Fibroblast of lung (primary cell): ENCODE data around the gene TMX2. TPM values are rescaled to one million over a fixed set of nuclear protein-coding genes. Genes with fewer than 3 reads are reported as not detected.
A peak's percentile ranks its signal among the peaks of the same experiment; 100 is the strongest.

ENCODE experiments used
- DNase-seq, 2 donors: peaks; one replicate each; pipeline versions ENCODE4 v3.0.0 to v3.0.0-alpha.2; 2010; ENCODE audit warnings: low read depth in 2 of 2
- H2AFZ ChIP-seq: 2 replicates; pipeline ENCODE4 v1.5.1; 2012; ENCODE audit warnings: low read length, control low read depth, inconsistent platforms
- H3K27ac ChIP-seq: 2 replicates; pipeline ENCODE4 v1.5.1; 2011; ENCODE audit warnings: low read length, control low read depth; ENCODE audit not compliant: insufficient read depth
- H3K27me3 ChIP-seq: 2 replicates; pipeline ENCODE4 v1.5.1; 2011; ENCODE audit warnings: mild to moderate bottlenecking, low read length; ENCODE audit not compliant: control insufficient read depth, insufficient read depth
- H3K36me3 ChIP-seq: 2 replicates; pipeline ENCODE4 v1.5.1; 2011; ENCODE audit warnings: low read length; ENCODE audit not compliant: control insufficient read depth, insufficient read depth
- H3K4me1 ChIP-seq: 2 replicates; pipeline ENCODE4 v1.5.1; 2011; ENCODE audit warnings: low read length; ENCODE audit not compliant: control insufficient read depth, insufficient read depth; ENCODE audit errors: extremely low read depth
- H3K4me2 ChIP-seq: 2 replicates; pipeline ENCODE4 v1.5.1; 2011; ENCODE audit warnings: low read length, control low read depth; ENCODE audit not compliant: insufficient read depth; ENCODE audit errors: extremely low read depth
- H3K4me3 ChIP-seq, 4 experiments: fragments of 200-600 bp in 1 of 4; sonication (generic) in 1 of 4; replicated peaks in 1 of 4; 2 replicates each; pipeline ENCODE4 v1.5.1; 2011 to 2016; ENCODE audit warnings: low read length in 4 of 4, low read depth in 3 of 4, mild to moderate bottlenecking in 3 of 4, control low read depth in 2 of 4, inconsistent platforms in 1 of 4, mixed read lengths in 1 of 4; ENCODE audit not compliant: insufficient read depth in 1 of 4; ENCODE audit errors: control extremely low read depth in 1 of 4
- H3K79me2 ChIP-seq: 2 replicates; pipeline ENCODE4 v1.5.1; 2012; ENCODE audit warnings: mild to moderate bottlenecking, low read length, inconsistent platforms; ENCODE audit not compliant: control insufficient read depth, insufficient read depth
- H3K9ac ChIP-seq: 2 replicates; pipeline ENCODE4 v1.5.1; 2011; ENCODE audit warnings: mild to moderate bottlenecking, low read length, control low read depth; ENCODE audit not compliant: insufficient read depth
- H3K9me3 ChIP-seq: 2 replicates; pipeline ENCODE4 v1.5.1; 2012; ENCODE audit warnings: low read depth, low read length; ENCODE audit not compliant: control insufficient read depth, insufficient read depth
- H4K20me1 ChIP-seq: 2 replicates; pipeline ENCODE4 v1.5.1; 2011; ENCODE audit warnings: low read length; ENCODE audit not compliant: control insufficient read depth, insufficient read depth; ENCODE audit errors: extremely low read depth
- EZH2 ChIP-seq: IDR thresholded peaks from 2 replicates; pipeline ENCODE4 v1.5.1; 2012; ENCODE audit warnings: low read length, control low read depth, mild to moderate bottlenecking; ENCODE audit errors: missing control alignments
- polyA plus RNA-seq, 2 donors: library from polyadenylated mRNA; depleted of rRNA in 1 of 2; stranded (reverse) in 1 of 2; unstranded in 1 of 2; fragments of >200 nt; gene quantifications; 2 replicates each; pipeline ENCODE4 v1.2.1, GENCODE V29; 2011 to 2012; ENCODE audit warnings: missing spikeins in 1 of 2
- total RNA-seq: library from RNA; depleted of rRNA; stranded (reverse); fragments of >200 nt; gene quantifications from 2 replicates; pipeline ENCODE4 v1.2.1, GENCODE V29; 2014
- TF ChIP-seq, protein P1 (sequence below), 2 donors: IDR thresholded peaks in 1 of 2; conservative IDR thresholded peaks in 1 of 2; 1 replicate in 1 of 2; 2 replicates in 1 of 2; pipeline ENCODE4 v1.5.1; 2011 to 2012; ENCODE audit warnings: low read length in 2 of 2, control low read depth in 1 of 2, inconsistent platforms in 1 of 2, low read depth in 1 of 2, mild to moderate bottlenecking in 1 of 2

Gene TMX2
- total and polyA plus RNA-seq, 2 donors (not counting 1 experiment from before 2014, with no cell fraction given), result 62.8 to 71.8 TPM

DNA sequence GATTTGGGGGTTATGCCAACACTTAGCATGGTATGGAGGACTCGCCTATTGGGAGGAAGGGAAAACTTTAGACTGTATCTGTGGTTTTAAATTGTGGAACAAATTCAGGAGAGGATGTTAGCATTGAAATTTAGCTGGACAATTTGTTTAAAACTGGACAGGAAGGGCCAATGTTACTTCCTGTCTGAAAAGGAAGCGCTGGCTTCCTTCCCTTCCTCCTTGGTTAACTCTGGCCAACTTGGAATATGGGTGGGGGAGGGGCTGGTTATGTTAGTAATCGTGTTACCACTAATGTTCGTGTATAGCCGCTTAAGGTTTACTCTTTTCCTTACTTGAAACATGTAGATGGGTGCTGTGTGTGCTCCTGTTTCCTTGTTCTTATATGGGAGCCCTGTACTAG, 63.1 kb downstream of the TMX2 start:
- peak overlapping the region in 2 of 4 experiments; percentile 22 to 42 for H3K4me3 ChIP-seq
- no peaks in the 10 kb centered on the region for H3K27me3 ChIP-seq
- TF ChIP-seq, protein P1, sequence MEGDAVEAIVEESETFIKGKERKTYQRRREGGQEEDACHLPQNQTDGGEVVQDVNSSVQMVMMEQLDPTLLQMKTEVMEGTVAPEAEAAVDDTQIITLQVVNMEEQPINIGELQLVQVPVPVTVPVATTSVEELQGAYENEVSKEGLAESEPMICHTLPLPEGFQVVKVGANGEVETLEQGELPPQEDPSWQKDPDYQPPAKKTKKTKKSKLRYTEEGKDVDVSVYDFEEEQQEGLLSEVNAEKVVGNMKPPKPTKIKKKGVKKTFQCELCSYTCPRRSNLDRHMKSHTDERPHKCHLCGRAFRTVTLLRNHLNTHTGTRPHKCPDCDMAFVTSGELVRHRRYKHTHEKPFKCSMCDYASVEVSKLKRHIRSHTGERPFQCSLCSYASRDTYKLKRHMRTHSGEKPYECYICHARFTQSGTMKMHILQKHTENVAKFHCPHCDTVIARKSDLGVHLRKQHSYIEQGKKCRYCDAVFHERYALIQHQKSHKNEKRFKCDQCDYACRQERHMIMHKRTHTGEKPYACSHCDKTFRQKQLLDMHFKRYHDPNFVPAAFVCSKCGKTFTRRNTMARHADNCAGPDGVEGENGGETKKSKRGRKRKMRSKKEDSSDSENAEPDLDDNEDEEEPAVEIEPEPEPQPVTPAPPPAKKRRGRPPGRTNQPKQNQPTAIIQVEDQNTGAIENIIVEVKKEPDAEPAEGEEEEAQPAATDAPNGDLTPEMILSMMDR (conservative IDR thresholded peaks at IDR 0.05 in 1 of 2, IDR thresholded peaks at IDR 0.05 in 1 of 2; ENCODE audit: low read depth in 1 of 2, low read length in 2 of 2), result no peak
- no peak for TF ChIP-seq EZH2
- DNase-seq, result no peak
- no peaks in the 10 kb centered on the region for H3K9me3 ChIP-seq
- peaks cover 92% of the 10 kb centered on the region for H3K79me2 ChIP-seq
- H3K9ac ChIP-seq, result no peak overlapping the region
- peak overlapping the region; percentile 63 for H3K27ac ChIP-seq
- peaks cover 29% of the 10 kb centered on the region for H3K4me1 ChIP-seq
- H2AFZ ChIP-seq, result no peak overlapping the region
- no peaks in the 10 kb centered on the region for H4K20me1 ChIP-seq
- H3K36me3 ChIP-seq, result no peaks in the 10 kb centered on the region
- peak overlapping the region; percentile 42 for H3K4me2 ChIP-seq

DNA sequence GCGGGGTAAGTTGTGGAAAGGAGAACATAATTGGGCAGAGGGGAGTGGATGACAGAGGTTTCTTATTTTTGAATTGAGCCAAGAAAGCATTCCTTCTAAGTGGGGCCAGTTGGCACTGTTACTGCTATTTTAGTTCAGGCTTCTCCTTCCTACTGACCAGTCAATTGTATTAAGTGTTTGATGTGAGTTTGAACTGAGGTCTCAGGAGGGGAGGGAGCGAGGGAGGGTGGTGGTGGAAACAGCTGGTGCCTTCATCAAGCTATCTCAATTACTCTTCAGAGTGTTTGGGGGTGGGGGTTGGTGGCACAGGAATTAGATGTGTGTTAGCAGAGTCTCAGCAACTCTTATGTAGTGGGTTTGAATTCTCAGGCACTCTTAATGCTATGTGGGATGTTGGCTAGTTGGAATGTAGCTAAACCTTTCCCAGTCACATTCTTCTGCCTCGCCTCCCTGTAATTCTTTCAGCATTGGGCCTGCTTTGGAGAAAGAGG, 63.7 kb downstream of the TMX2 start:
- Histone ChIP-seq H3K4me2 (peak overlapping the region; percentile 42), H4K20me1 (no peaks in the 10 kb centered on the region), H3K9me3 (no peaks in the 10 kb centered on the region), H3K36me3 (no peaks in the 10 kb centered on the region), H3K4me1 (peaks cover 29% of the 10 kb centered on the region), H3K27me3 (no peaks in the 10 kb centered on the region), H3K4me3 (peak overlapping the region in 1 of 4 experiments; percentile 42), H3K79me2 (peaks cover 92% of the 10 kb centered on the region), H2AFZ (no peak overlapping the region), H3K27ac (peak overlapping the region; percentile 63), H3K9ac (no peak overlapping the region)
- peak in 1 of 2 donors; percentile 91 for DNase-seq
- TF ChIP-seq, protein P1 (conservative IDR thresholded peaks at IDR 0.05 in 1 of 2, IDR thresholded peaks at IDR 0.05 in 1 of 2; ENCODE audit: low read depth in 1 of 2, low read length in 2 of 2), result no peak
- no peak for TF ChIP-seq EZH2

DNA sequence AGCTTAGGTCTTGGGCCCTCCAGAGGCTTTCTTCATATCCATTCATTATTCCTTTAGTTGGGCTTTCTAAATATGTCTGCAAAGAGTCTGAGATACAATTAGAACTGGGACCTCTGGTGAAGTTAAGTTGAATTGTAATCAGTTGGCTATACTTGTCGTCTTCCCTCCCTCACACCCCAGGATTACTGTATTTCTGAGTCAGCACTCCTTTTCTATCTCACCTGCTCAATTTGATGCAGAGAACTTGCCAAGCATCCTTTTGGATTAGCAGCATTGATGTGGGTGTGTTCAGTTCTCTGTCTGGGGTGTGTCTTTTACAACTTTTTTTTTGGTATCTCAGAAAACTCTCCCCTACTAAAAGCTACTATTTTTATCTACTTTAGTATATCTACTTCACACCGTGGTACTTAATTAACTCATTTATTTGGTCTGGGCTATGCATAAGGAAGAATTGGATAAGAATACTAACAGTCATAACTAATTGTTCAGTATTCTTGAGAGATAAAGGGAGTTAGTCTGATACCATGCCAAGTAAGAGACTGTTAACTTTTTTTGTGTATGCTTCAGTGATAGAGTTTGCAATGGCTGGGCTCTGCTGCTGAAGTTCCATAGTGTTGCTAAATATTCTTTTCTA, 64.3 kb downstream of the TMX2 start:
- Histone ChIP-seq H3K79me2 (peaks cover 92% of the 10 kb centered on the region), H2AFZ (no peak overlapping the region), H3K9ac (no peak overlapping the region), H3K4me2 (no peak overlapping the region), H3K36me3 (peaks cover 1% of the 10 kb centered on the region), H4K20me1 (peaks cover 1% of the 10 kb centered on the region), H3K9me3 (no peaks in the 10 kb centered on the region), H3K4me3 (peak overlapping the region in 1 of 4 experiments; percentile 42), H3K27me3 (no peaks in the 10 kb centered on the region), H3K27ac (peak overlapping the region; percentile 63), H3K4me1 (peaks cover 31% of the 10 kb centered on the region)
- no peak for DNase-seq
- no peak for TF ChIP-seq EZH2
- TF ChIP-seq, protein P1 (conservative IDR thresholded peaks at IDR 0.05 in 1 of 2, IDR thresholded peaks at IDR 0.05 in 1 of 2; ENCODE audit: low read depth in 1 of 2, low read length in 2 of 2), result no peak
